ENCODE measurements around the gene TRIP13. TPM values are rescaled to one million over a fixed set of nuclear protein-coding genes. Genes with fewer than 3 reads are reported as not detected.

The TRIP13 gene
- total RNA-seq, 2 experiments from 2014 or later = 0.47 to 0.66 TPM

GRCh38 chr5:849651-850301, 42.9 kb upstream of the TRIP13 start:
- CTCF ChIA-PET = no interaction called here
- no peak overlapping the region for H3K27ac ChIP-seq (ENCODE audit: low read depth in 1 of 2, low read length in 2 of 2)
- POLR2A ChIA-PET = no interaction called here
- no peaks in the 10 kb centered on the region for H3K36me3 Mint-ChIP-seq (ENCODE audit: low read depth)
- ATAC-seq (ENCODE audit: poor library complexity) (peak; percentile 69), DNase-seq (peak in 2 of 14 experiments; percentile 16 to 17)
- H3K4me3 ChIP-seq (ENCODE audit: low read length) = no peak overlapping the region
- intact Hi-C loops (cut with DNase I, micrococcal nuclease) = no loop called here
- H3K27me3 ChIP-seq (ENCODE audit: control insufficient read depth in 1 of 2, insufficient read depth in 2 of 2, low read length in 2 of 2) = peaks cover 7 to 9% of the 10 kb centered on the region in 2 experiments
- no peak overlapping the region for H3K27ac Mint-ChIP-seq
- peaks cover 8% of the 10 kb centered on the region for H3K27me3 Mint-ChIP-seq
- peaks cover 5% of the 10 kb centered on the region for H3K4me1 ChIP-seq (ENCODE audit: insufficient read depth, low read length)
- no peak overlapping the region for H3K4me3 Mint-ChIP-seq
- no peaks in the 10 kb centered on the region for H3K9me3 Mint-ChIP-seq
- peaks cover 10% of the 10 kb centered on the region for H3K4me1 Mint-ChIP-seq (ENCODE audit: low read depth)
- no peak for TF ChIP-seq CTCF (IDR thresholded peaks at IDR 0.05)
- H3K36me3 ChIP-seq (ENCODE audit: insufficient read depth, low read length) = no peaks in the 10 kb centered on the region
- no peaks in the 10 kb centered on the region for H3K9me3 ChIP-seq (ENCODE audit: control insufficient read depth in 1 of 2, insufficient read depth in 1 of 2, low read length in 2 of 2)

GRCh38 chr5:850511-851006, 42.1 kb upstream of the TRIP13 start, which contains the start of gene ZDHHC11:
Gene ZDHHC11, minus strand, starts transcription at chr5:850986. Its CDS starts 384 bp downstream, at chr5:850602.
- no peak for TF ChIP-seq CTCF (IDR thresholded peaks at IDR 0.05)
- H3K9me3 Mint-ChIP-seq = no peaks in the 10 kb centered on the region
- ATAC-seq (ENCODE audit: poor library complexity) (no peak), DNase-seq (peak in 1 of 14 experiments; percentile 27)
- Histone ChIP-seq H3K4me1 (ENCODE audit: insufficient read depth, low read length) (peaks cover 5% of the 10 kb centered on the region), H3K36me3 (ENCODE audit: insufficient read depth, low read length) (no peaks in the 10 kb centered on the region), H3K27ac (ENCODE audit: low read depth in 1 of 2, low read length in 2 of 2) (no peak within 1 kb of the TSS), H3K4me3 (ENCODE audit: low read length) (no peak within 1 kb of the TSS), H3K27me3 (ENCODE audit: control insufficient read depth in 1 of 2, insufficient read depth in 2 of 2, low read length in 2 of 2) (peaks cover 7 to 9% of the 10 kb centered on the region in 2 experiments), H3K9me3 (ENCODE audit: control insufficient read depth in 1 of 2, insufficient read depth in 1 of 2, low read length in 2 of 2) (peaks cover 0 to 6% of the 10 kb centered on the region in 2 experiments)
- H3K4me3 Mint-ChIP-seq = no peak within 1 kb of the TSS
- no peaks in the 10 kb centered on the region for H3K36me3 Mint-ChIP-seq (ENCODE audit: low read depth)
- POLR2A ChIA-PET = no interaction called here
- intact Hi-C loops (cut with DNase I, micrococcal nuclease) = no loop called here
- CTCF ChIA-PET = no interaction called here
- peaks cover 10% of the 10 kb centered on the region for H3K4me1 Mint-ChIP-seq (ENCODE audit: low read depth)
- H3K27ac Mint-ChIP-seq = no peak within 1 kb of the TSS
- peaks cover 8% of the 10 kb centered on the region for H3K27me3 Mint-ChIP-seq

GRCh38 chr5:851076-851475, 41.6 kb upstream of the TRIP13 start:
- H3K4me3 ChIP-seq (ENCODE audit: low read length) = no peak overlapping the region
- Mint-ChIP-seq H3K4me1 (ENCODE audit: low read depth) (peaks cover 10% of the 10 kb centered on the region), H3K36me3 (ENCODE audit: low read depth) (no peaks in the 10 kb centered on the region), H3K27ac (no peak overlapping the region), H3K27me3 (peaks cover 8% of the 10 kb centered on the region), H3K9me3 (no peaks in the 10 kb centered on the region), H3K4me3 (no peak overlapping the region)
- H3K36me3 ChIP-seq (ENCODE audit: insufficient read depth, low read length) = no peaks in the 10 kb centered on the region
- H3K4me1 ChIP-seq (ENCODE audit: insufficient read depth, low read length) = peaks cover 5% of the 10 kb centered on the region
- POLR2A ChIA-PET = no interaction called here
- no peak for TF ChIP-seq CTCF (IDR thresholded peaks at IDR 0.05)
- H3K9me3 ChIP-seq (ENCODE audit: control insufficient read depth in 1 of 2, insufficient read depth in 1 of 2, low read length in 2 of 2) = peaks cover 0 to 11% of the 10 kb centered on the region in 2 experiments
- H3K27me3 ChIP-seq (ENCODE audit: control insufficient read depth in 1 of 2, insufficient read depth in 2 of 2, low read length in 2 of 2) = peaks cover 7 to 9% of the 10 kb centered on the region in 2 experiments
- DNase-seq = peak in 1 of 14 experiments; percentile 26
- no peak for ATAC-seq (ENCODE audit: poor library complexity)
- CTCF ChIA-PET = no interaction called here
- intact Hi-C loops (cut with DNase I, micrococcal nuclease) = no loop called here
- H3K27ac ChIP-seq (ENCODE audit: low read depth in 1 of 2, low read length in 2 of 2) = no peak overlapping the region
